ENCODE data around the gene ELF2. TPM values are rescaled to one million over a fixed set of nuclear protein-coding genes. Genes with fewer than 3 reads are reported as not detected.

ELF2 gene
- total and polyA plus RNA-seq, 2 donors from 2014 or later, result 12.8 to 58.5 TPM

DNA sequence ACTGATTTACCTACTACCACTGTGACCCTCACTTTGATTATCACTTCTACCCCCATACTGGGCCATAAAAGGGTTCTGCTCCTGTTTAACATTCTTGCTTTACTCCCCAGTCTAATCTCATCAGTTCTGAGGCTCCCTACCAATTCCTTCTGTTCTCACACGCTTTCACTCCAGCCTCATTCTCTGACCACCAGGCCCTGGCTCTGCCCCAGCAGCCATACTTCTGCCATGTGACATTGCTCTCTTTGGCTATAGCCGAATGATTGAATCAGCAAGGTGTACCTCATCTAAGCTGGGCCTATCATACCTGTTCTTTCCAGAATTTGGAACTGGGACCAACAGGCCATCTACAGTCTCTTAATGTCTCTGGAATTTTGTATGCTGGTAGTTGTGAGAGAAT lies 14.4 kb upstream of the ELF2 start:
- no peak for FAIRE-seq
- TF ChIP-seq, protein P1, sequence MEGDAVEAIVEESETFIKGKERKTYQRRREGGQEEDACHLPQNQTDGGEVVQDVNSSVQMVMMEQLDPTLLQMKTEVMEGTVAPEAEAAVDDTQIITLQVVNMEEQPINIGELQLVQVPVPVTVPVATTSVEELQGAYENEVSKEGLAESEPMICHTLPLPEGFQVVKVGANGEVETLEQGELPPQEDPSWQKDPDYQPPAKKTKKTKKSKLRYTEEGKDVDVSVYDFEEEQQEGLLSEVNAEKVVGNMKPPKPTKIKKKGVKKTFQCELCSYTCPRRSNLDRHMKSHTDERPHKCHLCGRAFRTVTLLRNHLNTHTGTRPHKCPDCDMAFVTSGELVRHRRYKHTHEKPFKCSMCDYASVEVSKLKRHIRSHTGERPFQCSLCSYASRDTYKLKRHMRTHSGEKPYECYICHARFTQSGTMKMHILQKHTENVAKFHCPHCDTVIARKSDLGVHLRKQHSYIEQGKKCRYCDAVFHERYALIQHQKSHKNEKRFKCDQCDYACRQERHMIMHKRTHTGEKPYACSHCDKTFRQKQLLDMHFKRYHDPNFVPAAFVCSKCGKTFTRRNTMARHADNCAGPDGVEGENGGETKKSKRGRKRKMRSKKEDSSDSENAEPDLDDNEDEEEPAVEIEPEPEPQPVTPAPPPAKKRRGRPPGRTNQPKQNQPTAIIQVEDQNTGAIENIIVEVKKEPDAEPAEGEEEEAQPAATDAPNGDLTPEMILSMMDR (IDR thresholded peaks at IDR 0.05; ENCODE audit: borderline replicate concordance, extremely low read depth, insufficient read depth), result no peak

DNA sequence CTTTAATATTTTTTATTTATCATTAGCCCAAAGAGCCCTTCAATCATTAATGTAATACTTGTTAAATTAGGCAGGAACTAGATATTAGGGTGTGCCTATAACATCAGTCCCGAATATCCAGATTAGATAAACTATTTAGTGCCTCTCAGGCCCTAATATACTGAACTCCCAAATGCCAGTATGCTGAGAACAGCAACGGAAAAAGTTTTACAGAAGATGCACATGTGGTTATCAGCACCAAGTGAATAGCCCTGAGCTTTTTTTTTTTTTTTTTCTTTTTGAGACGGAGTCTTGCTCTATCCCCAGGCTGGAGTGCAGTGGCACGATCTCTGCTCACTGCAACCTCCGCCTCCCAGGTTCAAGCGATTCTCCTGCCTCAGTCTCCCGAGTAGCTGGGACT lies 13.0 kb upstream of the ELF2 start:
- Histone ChIP-seq H3K4me1 (ENCODE audit: control insufficient read depth in 2 of 3, insufficient read depth in 2 of 3, low read depth in 1 of 3, low read length in 3 of 3) (no peaks in the 10 kb centered on the region), H3K9me3 (ENCODE audit: control insufficient read depth in 2 of 3, insufficient read depth in 1 of 3, low read length in 3 of 3) (no peaks in the 10 kb centered on the region), H3K27me3 (ENCODE audit: control insufficient read depth, insufficient read depth, low read length) (no peaks in the 10 kb centered on the region), H3K27ac (ENCODE audit: low read depth in 2 of 2, low read length in 2 of 2) (no peak overlapping the region), H3K36me3 (ENCODE audit: control insufficient read depth in 2 of 3, insufficient read depth in 3 of 3, low read length in 3 of 3) (no peaks in the 10 kb centered on the region), H3K4me3 (ENCODE audit: low read length in 3 of 3) (no peak overlapping the region), H3K9ac (ENCODE audit: low read length in 3 of 3) (no peak overlapping the region)
- FAIRE-seq (no peak), DNase-seq (no peak)
- intact Hi-C loops (cut with DNase I), result no loop called here
- TF ChIP-seq, protein P1 (IDR thresholded peaks at IDR 0.05; ENCODE audit: borderline replicate concordance, extremely low read depth, insufficient read depth), result no peak

More for the DNA sequence above, 14.4 kb upstream of the ELF2 start:
- no peak overlapping the region for H3K9ac ChIP-seq (ENCODE audit: low read length in 3 of 3)
- DNase-seq, result no peak
- no peaks in the 10 kb centered on the region for H3K27me3 ChIP-seq (ENCODE audit: control insufficient read depth, insufficient read depth, low read length)
- intact Hi-C loops (cut with DNase I), result no loop called here
- no peaks in the 10 kb centered on the region for H3K9me3 ChIP-seq (ENCODE audit: control insufficient read depth in 2 of 3, insufficient read depth in 1 of 3, low read length in 3 of 3)
- H3K4me1 ChIP-seq (ENCODE audit: control insufficient read depth in 2 of 3, insufficient read depth in 2 of 3, low read depth in 1 of 3, low read length in 3 of 3), result no peaks in the 10 kb centered on the region
- no peaks in the 10 kb centered on the region for H3K36me3 ChIP-seq (ENCODE audit: control insufficient read depth in 2 of 3, insufficient read depth in 3 of 3, low read length in 3 of 3)
- no peak overlapping the region for H3K4me3 ChIP-seq (ENCODE audit: low read length in 3 of 3)
- H3K27ac ChIP-seq (ENCODE audit: low read depth in 2 of 2, low read length in 2 of 2), result no peak overlapping the region

DNA sequence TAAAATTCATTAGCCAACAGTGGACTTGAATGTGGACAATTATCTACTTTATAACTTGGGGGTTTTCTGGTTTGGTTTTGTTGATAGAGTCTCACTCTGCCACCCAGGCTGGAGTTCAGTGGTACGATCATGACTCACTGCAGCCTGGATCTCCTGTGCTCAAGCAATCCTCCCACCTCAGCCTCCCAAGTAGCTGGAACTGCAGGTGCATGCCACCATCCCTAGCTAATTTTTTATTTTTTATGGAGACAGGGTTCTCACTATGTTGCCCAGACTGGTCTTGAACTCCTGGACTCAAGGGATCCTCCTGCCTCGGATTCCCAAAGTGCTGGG lies 12.4 kb upstream of the ELF2 start:
- H3K4me1 ChIP-seq (ENCODE audit: control insufficient read depth in 2 of 3, insufficient read depth in 2 of 3, low read depth in 1 of 3, low read length in 3 of 3), result no peaks in the 10 kb centered on the region
- no peak for FAIRE-seq
- TF ChIP-seq, protein P1 (IDR thresholded peaks at IDR 0.05; ENCODE audit: borderline replicate concordance, extremely low read depth, insufficient read depth), result no peak
- DNase-seq, result no peak
- no peak overlapping the region for H3K4me3 ChIP-seq (ENCODE audit: low read length in 3 of 3)
- no peaks in the 10 kb centered on the region for H3K27me3 ChIP-seq (ENCODE audit: control insufficient read depth, insufficient read depth, low read length)
- no peak overlapping the region for H3K27ac ChIP-seq (ENCODE audit: low read depth in 2 of 2, low read length in 2 of 2)
- no peaks in the 10 kb centered on the region for H3K36me3 ChIP-seq (ENCODE audit: control insufficient read depth in 2 of 3, insufficient read depth in 3 of 3, low read length in 3 of 3)
- no peak overlapping the region for H3K9ac ChIP-seq (ENCODE audit: low read length in 3 of 3)
- intact Hi-C loops (cut with DNase I), result no loop called here
- no peaks in the 10 kb centered on the region for H3K9me3 ChIP-seq (ENCODE audit: control insufficient read depth in 2 of 3, insufficient read depth in 1 of 3, low read length in 3 of 3)

DNA sequence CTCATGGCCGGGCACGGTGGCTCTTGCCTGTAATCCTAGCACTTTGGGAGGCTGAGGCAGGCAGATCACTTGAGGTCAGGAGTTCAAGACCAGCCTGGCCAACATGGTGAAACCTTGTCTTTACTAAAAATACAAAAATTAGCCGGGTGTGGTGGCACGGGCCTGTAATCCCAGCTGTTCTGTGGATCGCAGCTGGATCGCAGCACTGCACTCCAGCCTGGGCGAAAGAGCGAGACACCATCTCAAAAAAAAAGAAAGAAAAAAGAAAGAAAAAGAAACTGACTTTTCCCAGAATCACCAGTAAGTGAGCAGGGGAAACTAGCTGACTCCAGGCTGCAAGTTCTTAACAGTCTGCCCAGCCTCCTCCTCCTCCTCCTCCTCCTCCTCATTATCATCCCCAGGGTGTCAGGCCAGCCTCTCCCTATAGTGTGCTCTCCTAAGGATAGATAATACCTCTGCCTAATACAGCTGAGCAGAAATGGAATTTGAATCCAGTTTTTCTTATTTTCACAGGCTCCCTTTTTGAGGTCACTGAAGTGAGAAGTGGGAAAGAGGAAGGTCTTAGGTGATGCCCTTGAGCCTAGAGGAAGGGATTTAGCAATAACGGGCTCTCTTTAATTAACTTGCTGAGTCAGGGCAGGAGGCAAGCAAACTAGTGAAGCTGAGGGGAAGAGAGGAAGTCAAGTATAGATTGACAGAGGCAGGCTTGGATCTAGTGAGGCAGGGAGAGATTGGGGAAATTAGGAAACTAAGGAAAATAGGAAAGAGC lies 11.8 kb upstream of the ELF2 start:
- H3K27ac ChIP-seq (ENCODE audit: low read depth in 2 of 2, low read length in 2 of 2), result no peak overlapping the region
- no peaks in the 10 kb centered on the region for H3K9me3 ChIP-seq (ENCODE audit: control insufficient read depth in 2 of 3, insufficient read depth in 1 of 3, low read length in 3 of 3)
- DNase-seq (no peak), FAIRE-seq (no peak)
- no peak overlapping the region for H3K9ac ChIP-seq (ENCODE audit: low read length in 3 of 3)
- TF ChIP-seq, protein P1 (IDR thresholded peaks at IDR 0.05; ENCODE audit: borderline replicate concordance, extremely low read depth, insufficient read depth), result no peak
- H3K4me3 ChIP-seq (ENCODE audit: low read length in 3 of 3), result no peak overlapping the region
- H3K27me3 ChIP-seq (ENCODE audit: control insufficient read depth, insufficient read depth, low read length), result no peaks in the 10 kb centered on the region
- H3K36me3 ChIP-seq (ENCODE audit: control insufficient read depth in 2 of 3, insufficient read depth in 3 of 3, low read length in 3 of 3), result no peaks in the 10 kb centered on the region
- intact Hi-C loops (cut with DNase I), result no loop called here
- no peaks in the 10 kb centered on the region for H3K4me1 ChIP-seq (ENCODE audit: control insufficient read depth in 2 of 3, insufficient read depth in 2 of 3, low read depth in 1 of 3, low read length in 3 of 3)
